ENCODE data around the gene UNC13D. TPM values are rescaled to one million over a fixed set of nuclear protein-coding genes. Genes with fewer than 3 reads are reported as not detected.

Gene UNC13D
- total and polyA plus RNA-seq, 7 donors = 4.3 to 61.9 (median 10.2) TPM

GRCh38 chr17:75877752-75878173, 33.6 kb upstream of the UNC13D start:
- peaks cover 5 to 50% (median 46%) of the 10 kb centered on the region in 4 donors for H3K4me1 ChIP-seq
- TF ChIP-seq POLR2AphosphoS5 (IDR thresholded peaks at IDR 0.05) = no peak
- TF ChIP-seq, protein P1, sequence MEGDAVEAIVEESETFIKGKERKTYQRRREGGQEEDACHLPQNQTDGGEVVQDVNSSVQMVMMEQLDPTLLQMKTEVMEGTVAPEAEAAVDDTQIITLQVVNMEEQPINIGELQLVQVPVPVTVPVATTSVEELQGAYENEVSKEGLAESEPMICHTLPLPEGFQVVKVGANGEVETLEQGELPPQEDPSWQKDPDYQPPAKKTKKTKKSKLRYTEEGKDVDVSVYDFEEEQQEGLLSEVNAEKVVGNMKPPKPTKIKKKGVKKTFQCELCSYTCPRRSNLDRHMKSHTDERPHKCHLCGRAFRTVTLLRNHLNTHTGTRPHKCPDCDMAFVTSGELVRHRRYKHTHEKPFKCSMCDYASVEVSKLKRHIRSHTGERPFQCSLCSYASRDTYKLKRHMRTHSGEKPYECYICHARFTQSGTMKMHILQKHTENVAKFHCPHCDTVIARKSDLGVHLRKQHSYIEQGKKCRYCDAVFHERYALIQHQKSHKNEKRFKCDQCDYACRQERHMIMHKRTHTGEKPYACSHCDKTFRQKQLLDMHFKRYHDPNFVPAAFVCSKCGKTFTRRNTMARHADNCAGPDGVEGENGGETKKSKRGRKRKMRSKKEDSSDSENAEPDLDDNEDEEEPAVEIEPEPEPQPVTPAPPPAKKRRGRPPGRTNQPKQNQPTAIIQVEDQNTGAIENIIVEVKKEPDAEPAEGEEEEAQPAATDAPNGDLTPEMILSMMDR (IDR thresholded peaks at IDR 0.05) = peak; percentile 29 to 60 (median 44)
- no peaks in the 10 kb centered on the region for H3K9me3 ChIP-seq
- H3K27ac ChIP-seq = peak overlapping the region; percentile 95 to 98 (median 97)
- peak; percentile 88 for DNase-seq
- intact Hi-C loops (cut with DNase I) = loop anchor here (1.0 to 5.0 kb wide), 3 partner anchors 19 to 95 kb away; partner anchors contain the start of genes TRIM65, UNK and WBP2
- 0 to 1% methylated on average over 56 of the region's 56 CpGs for WGBS, 2 donors
- peak overlapping the region; percentile 62 to 92 (median 80) for H3K4me3 ChIP-seq
- peaks cover 0 to 19% (median 12%) of the 10 kb centered on the region in 4 donors for H3K36me3 ChIP-seq
- H3K27me3 ChIP-seq = no peaks in the 10 kb centered on the region

DNA sequence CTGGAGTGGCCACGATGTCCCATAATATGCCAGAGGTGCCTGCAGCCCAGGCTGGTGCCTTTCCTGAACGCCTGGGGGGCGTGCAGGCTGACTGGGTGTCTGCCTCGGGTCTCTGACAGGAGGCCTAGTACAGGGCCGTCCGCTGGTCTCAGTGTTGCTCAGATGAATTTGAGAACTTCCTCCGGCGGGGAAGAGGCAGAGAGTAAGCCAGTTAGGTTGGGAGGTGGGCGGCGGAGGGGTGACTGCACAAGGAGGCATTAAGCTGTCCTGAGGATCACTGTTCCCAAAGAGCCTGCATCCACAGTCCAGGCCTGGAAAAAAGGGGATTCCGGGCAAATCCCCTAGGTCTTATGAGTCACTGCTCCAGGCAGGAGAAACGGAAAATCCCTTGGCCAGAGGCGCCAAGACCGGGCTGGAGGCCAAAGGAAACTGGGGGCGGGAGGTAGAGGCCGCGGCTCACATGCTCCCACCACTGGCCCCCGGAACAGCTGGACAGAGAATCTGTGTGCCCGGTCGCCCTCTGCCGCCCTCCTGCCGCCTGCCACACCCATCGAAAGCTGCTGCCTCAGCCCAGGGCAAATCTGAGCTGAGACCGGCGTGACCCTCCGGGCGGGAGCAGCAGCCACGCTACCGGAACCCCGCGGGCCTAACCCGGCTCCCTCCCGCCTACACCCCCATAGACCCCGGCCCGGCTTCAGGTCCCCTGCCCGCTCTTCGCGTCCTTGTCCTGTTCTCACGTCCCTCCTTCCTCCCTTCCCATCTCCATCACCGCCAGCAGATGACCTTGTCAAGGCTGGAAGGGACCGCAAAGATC, 32.9 kb upstream of the UNC13D start:
- Histone ChIP-seq H3K27me3 (no peaks in the 10 kb centered on the region), H3K4me1 (peaks cover 5 to 57% (median 52%) of the 10 kb centered on the region in 4 donors)
- WGBS, 2 donors = 5 to 6% methylated on average over 41 of the region's 41 CpGs

DNA sequence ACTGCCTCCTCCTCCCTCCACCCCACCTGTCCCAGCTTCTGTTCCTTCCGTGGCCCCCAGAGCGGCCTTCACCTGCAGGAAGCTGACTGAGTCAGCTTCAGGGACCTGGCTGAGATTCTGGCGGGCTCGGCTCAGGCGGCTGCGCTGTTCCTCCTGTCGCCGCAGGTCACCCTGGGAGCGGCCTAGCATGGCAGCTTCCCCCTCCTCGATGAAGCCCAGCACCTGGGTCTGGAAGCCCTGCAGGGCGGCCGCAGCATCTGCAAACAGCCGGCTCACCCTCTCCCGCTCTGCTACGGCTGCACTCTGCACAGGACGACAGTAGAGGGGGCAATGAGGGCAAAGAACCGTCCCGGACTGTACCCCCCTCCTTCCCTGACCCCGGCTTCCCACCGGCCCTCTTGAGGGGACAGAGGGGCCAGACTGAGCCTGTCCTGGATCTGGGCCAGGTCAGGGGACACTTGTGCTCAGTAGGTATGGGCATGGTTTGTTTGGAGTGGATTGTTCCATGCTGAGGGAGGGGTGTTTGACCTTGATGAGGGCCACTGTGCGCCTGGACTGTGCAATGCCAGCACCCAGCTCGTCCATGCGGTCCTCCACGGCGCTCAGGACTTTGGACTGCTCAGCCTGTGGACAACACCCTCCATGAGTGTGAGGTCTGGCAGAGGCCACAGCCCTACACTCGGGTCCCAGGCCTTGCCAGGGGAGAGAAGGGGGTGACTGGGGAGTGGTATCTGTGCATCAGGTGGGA, 32.2 kb upstream of the UNC13D start:
- Histone ChIP-seq H3K4me3 (peak overlapping the region; percentile 62 to 92 (median 80)), H3K4me1 (peaks cover 5 to 59% (median 56%) of the 10 kb centered on the region in 4 donors), H3K27me3 (no peaks in the 10 kb centered on the region), H3K36me3 (peaks cover 0 to 19% (median 12%) of the 10 kb centered on the region in 4 donors), H3K9me3 (no peaks in the 10 kb centered on the region), H3K27ac (peak overlapping the region; percentile 95 to 98 (median 97))
- TF ChIP-seq, protein P1 (IDR thresholded peaks at IDR 0.05) = peak in 1 of 4 experiments; percentile 29
- peak in 1 of 4 donors; percentile 2 for TF ChIP-seq POLR2AphosphoS5 (IDR thresholded peaks at IDR 0.05)
- TF ChIP-seq EP300 (IDR thresholded peaks at IDR 0.05) = peak in 1 of 4 donors; percentile 22
- peak in 1 of 2 donors; percentile 24 for TF ChIP-seq POLR2A (IDR thresholded peaks at IDR 0.05)
- 4 to 16% methylated on average over 26 of the region's 26 CpGs for WGBS, 2 donors
- DNase-seq = peak; percentile 77
- intact Hi-C loops (cut with DNase I) = loop anchor here (5.0 kb wide), 1 partner anchor 94 kb away; the partner anchor contains the start of gene UNK

More for the DNA sequence above, 32.9 kb upstream of the UNC13D start:
- Histone ChIP-seq H3K36me3 (peaks cover 0 to 19% (median 12%) of the 10 kb centered on the region in 4 donors), H3K4me3 (peak overlapping the region; percentile 62 to 92 (median 80)), H3K27ac (peak overlapping the region; percentile 95 to 98 (median 97)), H3K9me3 (no peaks in the 10 kb centered on the region)
- peak in 2 of 4 donors; percentile 60 to 90 for TF ChIP-seq EP300 (IDR thresholded peaks at IDR 0.05)
- TF ChIP-seq POLR2A (IDR thresholded peaks at IDR 0.05) = peak in 1 of 2 donors; percentile 11
- TF ChIP-seq, protein P1 (IDR thresholded peaks at IDR 0.05) = no peak
- TF ChIP-seq POLR2AphosphoS5 (IDR thresholded peaks at IDR 0.05) = peak; percentile 74 to 94 (median 83)
- intact Hi-C loops (cut with DNase I) = loop anchor here (1.0 to 5.0 kb wide), 3 partner anchors 19 to 95 kb away; partner anchors contain the start of genes TRIM65, UNK and WBP2
- DNase-seq = peak; percentile 98

DNA sequence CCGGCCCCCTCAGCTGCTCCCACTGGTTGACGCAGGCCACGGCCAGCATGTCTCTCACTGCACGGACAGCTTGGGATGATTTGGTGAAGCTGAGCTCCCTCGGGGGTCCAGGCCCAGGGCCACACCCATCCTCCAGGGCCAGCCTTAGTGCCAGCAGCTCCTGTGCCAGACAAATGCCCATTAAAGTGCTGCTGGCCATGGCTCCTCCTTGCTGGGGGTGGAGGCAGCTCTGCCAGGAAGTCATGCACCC, 31.7 kb upstream of the UNC13D start:
- Histone ChIP-seq H3K36me3 (peaks cover 0 to 19% (median 12%) of the 10 kb centered on the region in 4 donors), H3K4me1 (peaks cover 5 to 64% (median 61%) of the 10 kb centered on the region in 4 donors), H3K4me3 (peak overlapping the region; percentile 62 to 92 (median 80)), H3K27ac (peak overlapping the region; percentile 95 to 98 (median 97)), H3K9me3 (no peaks in the 10 kb centered on the region), H3K27me3 (no peaks in the 10 kb centered on the region)
- no peak for TF ChIP-seq EP300 (IDR thresholded peaks at IDR 0.05)
- TF ChIP-seq POLR2AphosphoS5 (IDR thresholded peaks at IDR 0.05) = peak; percentile 5 to 62 (median 50)
- intact Hi-C loops (cut with DNase I) = loop anchor here (5.0 kb wide), 1 partner anchor 94 kb away; the partner anchor contains the start of gene UNK
- peak; percentile 89 for DNase-seq
- WGBS, 2 donors = 21 to 43% methylated on average over 5 of the region's 5 CpGs

All from sigmoid colon (tissue), 7 donors.